Measurements from ENCODE around the gene PDGFD. TPM values are rescaled to one million over a fixed set of nuclear protein-coding genes. Genes with fewer than 3 reads are reported as not detected.

Gene PDGFD
- total RNA-seq, 1 donor from 2014 or later = 8.0 TPM

DNA sequence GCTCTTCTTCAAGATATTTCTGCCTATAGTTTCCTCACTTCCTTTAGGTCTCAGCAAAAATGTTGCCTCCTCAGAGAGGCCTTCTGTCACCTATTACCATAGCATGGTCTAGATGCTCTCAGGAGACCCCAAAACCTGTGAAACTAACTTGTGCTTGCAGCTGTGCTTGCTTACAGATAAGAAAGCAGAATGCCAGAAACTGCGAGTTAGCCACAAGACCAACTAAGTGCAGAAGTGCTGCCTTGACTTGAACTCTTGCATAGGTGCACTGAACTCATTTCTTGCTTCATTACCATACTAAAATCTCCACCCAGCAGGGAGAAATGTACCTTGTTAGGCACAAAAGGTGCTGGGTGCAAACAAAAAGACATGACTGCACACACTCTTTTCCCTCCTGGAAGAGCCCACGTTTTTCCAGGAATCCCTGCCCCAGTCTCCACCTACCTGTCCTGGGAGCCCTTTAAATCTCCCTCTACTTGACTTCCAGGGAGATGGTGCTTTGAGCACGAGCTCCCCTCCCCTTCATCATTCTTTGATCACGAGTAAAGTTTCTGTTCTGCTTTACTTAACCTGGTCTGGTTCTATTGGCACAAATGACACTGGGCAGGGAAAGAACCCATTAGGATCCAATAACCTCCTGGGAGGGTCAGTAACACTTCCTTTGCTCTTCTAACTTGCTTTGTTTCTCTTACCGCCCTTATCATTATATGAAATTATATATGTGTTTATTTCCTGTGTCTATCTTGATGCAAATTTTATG, 265.2 kb downstream of the PDGFD start:
- Mint-ChIP-seq H3K4me1 (ENCODE audit: low read depth) (peaks cover 3% of the 10 kb centered on the region), H3K36me3 (ENCODE audit: insufficient read depth) (no peaks in the 10 kb centered on the region), H3K27ac (no peak overlapping the region), H3K4me3 (ENCODE audit: low read depth) (no peak overlapping the region), H3K9me3 (ENCODE audit: low read depth) (peaks cover 3% of the 10 kb centered on the region), H3K27me3 (peaks cover 1% of the 10 kb centered on the region)
- DNase-seq (ENCODE audit: low spot score, unreplicated experiment) = no peak
- TF ChIP-seq, protein P1, sequence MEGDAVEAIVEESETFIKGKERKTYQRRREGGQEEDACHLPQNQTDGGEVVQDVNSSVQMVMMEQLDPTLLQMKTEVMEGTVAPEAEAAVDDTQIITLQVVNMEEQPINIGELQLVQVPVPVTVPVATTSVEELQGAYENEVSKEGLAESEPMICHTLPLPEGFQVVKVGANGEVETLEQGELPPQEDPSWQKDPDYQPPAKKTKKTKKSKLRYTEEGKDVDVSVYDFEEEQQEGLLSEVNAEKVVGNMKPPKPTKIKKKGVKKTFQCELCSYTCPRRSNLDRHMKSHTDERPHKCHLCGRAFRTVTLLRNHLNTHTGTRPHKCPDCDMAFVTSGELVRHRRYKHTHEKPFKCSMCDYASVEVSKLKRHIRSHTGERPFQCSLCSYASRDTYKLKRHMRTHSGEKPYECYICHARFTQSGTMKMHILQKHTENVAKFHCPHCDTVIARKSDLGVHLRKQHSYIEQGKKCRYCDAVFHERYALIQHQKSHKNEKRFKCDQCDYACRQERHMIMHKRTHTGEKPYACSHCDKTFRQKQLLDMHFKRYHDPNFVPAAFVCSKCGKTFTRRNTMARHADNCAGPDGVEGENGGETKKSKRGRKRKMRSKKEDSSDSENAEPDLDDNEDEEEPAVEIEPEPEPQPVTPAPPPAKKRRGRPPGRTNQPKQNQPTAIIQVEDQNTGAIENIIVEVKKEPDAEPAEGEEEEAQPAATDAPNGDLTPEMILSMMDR (IDR thresholded peaks at IDR 0.05; ENCODE audit: unreplicated experiment) = no peak

- H3K4me1 Mint-ChIP-seq (ENCODE audit: low read depth) = peaks cover 6% of the 10 kb centered on the region
- DNase-seq (ENCODE audit: low spot score, unreplicated experiment) = no peak
- TF ChIP-seq, protein P1 (IDR thresholded peaks at IDR 0.05; ENCODE audit: unreplicated experiment) = no peak
- H3K27me3 Mint-ChIP-seq = peaks cover 4% of the 10 kb centered on the region
- H3K27ac Mint-ChIP-seq = no peak overlapping the region
- H3K4me3 Mint-ChIP-seq (ENCODE audit: low read depth) = no peak overlapping the region
- H3K9me3 Mint-ChIP-seq (ENCODE audit: low read depth) = peaks cover 3% of the 10 kb centered on the region
- no peaks in the 10 kb centered on the region for H3K36me3 Mint-ChIP-seq (ENCODE audit: insufficient read depth)
These were observed 265.9 kb downstream of the PDGFD start for GRCh38 chr11:103898065-103898464.

- H3K27ac Mint-ChIP-seq = no peak overlapping the region
- H3K36me3 Mint-ChIP-seq (ENCODE audit: insufficient read depth) = no peaks in the 10 kb centered on the region
- TF ChIP-seq, protein P1 (IDR thresholded peaks at IDR 0.05; ENCODE audit: unreplicated experiment) = no peak
- no peak overlapping the region for H3K4me3 Mint-ChIP-seq (ENCODE audit: low read depth)
- H3K9me3 Mint-ChIP-seq (ENCODE audit: low read depth) = peaks cover 3% of the 10 kb centered on the region
- peaks cover 6% of the 10 kb centered on the region for H3K4me1 Mint-ChIP-seq (ENCODE audit: low read depth)
- no peak for DNase-seq (ENCODE audit: low spot score, unreplicated experiment)
- H3K27me3 Mint-ChIP-seq = peaks cover 9% of the 10 kb centered on the region
These were observed 266.6 kb downstream of the PDGFD start for GRCh38 chr11:103897160-103897936.

- no peak for DNase-seq (ENCODE audit: low spot score, unreplicated experiment)
- H3K9me3 Mint-ChIP-seq (ENCODE audit: low read depth) = peaks cover 6% of the 10 kb centered on the region
- H3K36me3 Mint-ChIP-seq (ENCODE audit: insufficient read depth) = no peaks in the 10 kb centered on the region
- no peak overlapping the region for H3K4me3 Mint-ChIP-seq (ENCODE audit: low read depth)
- H3K27ac Mint-ChIP-seq = no peak overlapping the region
- peaks cover 9% of the 10 kb centered on the region for H3K27me3 Mint-ChIP-seq
- H3K4me1 Mint-ChIP-seq (ENCODE audit: low read depth) = peaks cover 6% of the 10 kb centered on the region
- TF ChIP-seq, protein P1 (IDR thresholded peaks at IDR 0.05; ENCODE audit: unreplicated experiment) = no peak
These were observed 268.8 kb downstream of the PDGFD start for GRCh38 chr11:103895106-103895505.

DNA sequence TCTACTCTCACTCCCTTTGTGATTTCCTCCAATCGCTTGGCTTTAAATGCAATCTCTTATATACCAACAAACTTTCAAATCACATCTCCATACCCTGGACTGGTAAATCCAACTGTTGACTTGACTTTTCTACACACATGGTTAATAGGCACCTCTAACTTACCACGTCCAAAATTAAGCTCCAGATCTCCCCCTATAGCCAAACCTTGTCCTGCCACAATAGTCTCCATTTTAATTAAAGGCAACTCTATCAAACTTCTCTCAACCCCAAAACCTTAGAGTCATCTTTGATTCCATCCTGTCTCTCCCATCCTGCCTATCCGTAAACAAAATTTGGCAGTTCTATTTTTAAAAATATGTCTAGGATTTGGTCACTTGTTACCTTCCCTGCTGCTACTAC, 269.3 kb downstream of the PDGFD start:
- DNase-seq (ENCODE audit: low spot score, unreplicated experiment) = no peak
- peaks cover 6% of the 10 kb centered on the region for H3K4me1 Mint-ChIP-seq (ENCODE audit: low read depth)
- TF ChIP-seq, protein P1 (IDR thresholded peaks at IDR 0.05; ENCODE audit: unreplicated experiment) = no peak
- H3K27ac Mint-ChIP-seq = no peak overlapping the region
- H3K36me3 Mint-ChIP-seq (ENCODE audit: insufficient read depth) = no peaks in the 10 kb centered on the region
- H3K4me3 Mint-ChIP-seq (ENCODE audit: low read depth) = no peak overlapping the region
- H3K27me3 Mint-ChIP-seq = peaks cover 9% of the 10 kb centered on the region
- H3K9me3 Mint-ChIP-seq (ENCODE audit: low read depth) = peaks cover 6% of the 10 kb centered on the region
